ENCODE results near the gene STARD13.

Gene STARD13

DNA sequence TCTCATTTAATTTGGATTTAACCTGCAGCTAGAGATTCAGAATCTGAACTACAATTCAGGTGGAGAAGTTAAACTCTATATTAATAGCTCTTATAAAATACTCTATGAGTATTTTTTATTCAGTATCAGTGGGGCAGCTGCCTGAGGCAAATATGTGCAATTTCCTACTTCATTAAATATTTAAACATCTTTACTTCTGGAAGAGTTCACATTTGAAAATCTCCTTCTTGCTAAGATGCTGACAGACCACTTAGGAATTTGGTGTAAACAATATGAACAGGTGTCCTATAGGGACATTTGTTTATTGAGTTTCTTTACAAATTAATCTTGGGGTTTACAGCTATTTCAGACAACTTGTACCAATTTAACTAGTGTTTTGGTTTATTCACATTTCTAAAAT, 20.4 kb downstream of the STARD13 start:
- Histone ChIP-seq H3K9ac (ENCODE audit: low read length in 5 of 5) (peak overlapping the region in 1 of 5 donors; percentile 33), H3K36me3 (ENCODE audit: control insufficient read depth in 5 of 5, insufficient read depth in 5 of 5, low read length in 5 of 5) (peaks cover 0 to 7% (median 0%) of the 10 kb centered on the region in 5 donors), H3K4me3 (ENCODE audit: low read depth in 1 of 5, low read length in 5 of 5) (no peak overlapping the region), H3K9me3 (ENCODE audit: control insufficient read depth in 5 of 5, low read length in 5 of 5) (no peaks in the 10 kb centered on the region), H3K4me1 (ENCODE audit: control insufficient read depth in 5 of 5, insufficient read depth in 5 of 5, low read length in 5 of 5) (peaks cover 5 to 41% (median 33%) of the 10 kb centered on the region in 5 donors), H3K27me3 (ENCODE audit: control insufficient read depth in 5 of 5, insufficient read depth in 4 of 5, low read length in 5 of 5) (no peaks in the 10 kb centered on the region), H3K27ac (ENCODE audit: low read depth, low read length) (peak overlapping the region; percentile 91)

DNA sequence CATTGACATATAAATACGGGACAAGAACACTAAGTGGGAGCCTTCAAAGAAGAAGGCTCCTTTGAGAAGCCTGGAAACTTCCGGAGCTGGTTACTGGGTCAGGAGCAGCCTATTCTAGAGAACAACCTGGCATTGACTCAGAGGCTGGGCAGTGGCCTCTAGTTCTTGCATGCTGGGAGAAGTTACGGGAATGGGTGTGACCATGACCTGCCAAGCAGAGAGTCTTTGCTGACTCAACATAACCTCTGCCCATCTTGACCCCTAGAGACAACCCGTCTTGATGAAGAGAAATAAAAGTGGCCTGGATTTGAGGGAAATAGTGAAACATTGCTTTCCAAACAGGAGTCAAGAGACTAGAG, 21.0 kb downstream of the STARD13 start:
- H3K27me3 ChIP-seq (ENCODE audit: control insufficient read depth in 5 of 5, insufficient read depth in 4 of 5, low read length in 5 of 5), result no peaks in the 10 kb centered on the region
- peak overlapping the region in 2 of 5 donors; percentile 4 to 33 for H3K9ac ChIP-seq (ENCODE audit: low read length in 5 of 5)
- H3K4me3 ChIP-seq (ENCODE audit: low read depth in 1 of 5, low read length in 5 of 5), result no peak overlapping the region
- peak overlapping the region; percentile 91 for H3K27ac ChIP-seq (ENCODE audit: low read depth, low read length)
- no peaks in the 10 kb centered on the region for H3K9me3 ChIP-seq (ENCODE audit: control insufficient read depth in 5 of 5, low read length in 5 of 5)
- peaks cover 5 to 45% (median 35%) of the 10 kb centered on the region in 5 donors for H3K4me1 ChIP-seq (ENCODE audit: control insufficient read depth in 5 of 5, insufficient read depth in 5 of 5, low read length in 5 of 5)
- H3K36me3 ChIP-seq (ENCODE audit: control insufficient read depth in 5 of 5, insufficient read depth in 5 of 5, low read length in 5 of 5), result peaks cover 0 to 7% (median 0%) of the 10 kb centered on the region in 5 donors

DNA sequence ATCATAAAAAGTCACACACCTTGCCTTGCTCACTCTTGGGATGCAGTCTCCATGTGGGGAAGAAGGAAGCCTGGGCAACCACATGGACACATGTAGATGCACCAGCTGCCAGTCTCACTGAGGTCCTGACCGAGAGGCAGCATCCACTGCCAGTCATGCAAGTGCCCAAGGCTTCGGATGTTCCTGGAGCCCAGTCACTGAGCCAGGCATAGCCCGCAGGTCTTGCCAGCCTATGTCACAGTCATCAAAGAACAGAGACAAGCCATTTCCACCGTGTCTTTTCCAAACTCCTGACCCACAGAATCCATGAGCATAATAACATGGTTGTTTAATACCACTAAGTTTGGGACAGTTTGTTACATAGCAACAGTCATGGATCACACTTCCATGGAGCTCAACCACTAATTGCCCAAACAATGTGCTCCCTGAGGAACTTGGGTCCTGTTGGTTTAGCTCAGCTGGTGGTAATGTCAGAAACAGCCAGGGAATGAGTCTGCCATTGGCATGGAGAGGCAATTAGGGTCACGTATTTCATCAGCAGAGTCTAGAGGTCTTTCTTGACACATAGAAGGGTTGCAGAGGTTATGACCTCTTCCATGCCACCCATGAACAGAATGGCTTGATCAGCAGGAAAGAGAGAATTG, 21.5 kb downstream of the STARD13 start:
- Histone ChIP-seq H3K9ac (ENCODE audit: low read length in 5 of 5) (peak overlapping the region in 2 of 5 donors; percentile 4 to 17), H3K9me3 (ENCODE audit: control insufficient read depth in 5 of 5, low read length in 5 of 5) (no peaks in the 10 kb centered on the region), H3K27me3 (ENCODE audit: control insufficient read depth in 5 of 5, insufficient read depth in 4 of 5, low read length in 5 of 5) (no peaks in the 10 kb centered on the region), H3K36me3 (ENCODE audit: control insufficient read depth in 5 of 5, insufficient read depth in 5 of 5, low read length in 5 of 5) (peaks cover 0 to 7% (median 0%) of the 10 kb centered on the region in 5 donors), H3K4me1 (ENCODE audit: control insufficient read depth in 5 of 5, insufficient read depth in 5 of 5, low read length in 5 of 5) (peaks cover 5 to 46% (median 37%) of the 10 kb centered on the region in 5 donors), H3K27ac (ENCODE audit: low read depth, low read length) (peak overlapping the region; percentile 91), H3K4me3 (ENCODE audit: low read depth in 1 of 5, low read length in 5 of 5) (no peak overlapping the region)

DNA sequence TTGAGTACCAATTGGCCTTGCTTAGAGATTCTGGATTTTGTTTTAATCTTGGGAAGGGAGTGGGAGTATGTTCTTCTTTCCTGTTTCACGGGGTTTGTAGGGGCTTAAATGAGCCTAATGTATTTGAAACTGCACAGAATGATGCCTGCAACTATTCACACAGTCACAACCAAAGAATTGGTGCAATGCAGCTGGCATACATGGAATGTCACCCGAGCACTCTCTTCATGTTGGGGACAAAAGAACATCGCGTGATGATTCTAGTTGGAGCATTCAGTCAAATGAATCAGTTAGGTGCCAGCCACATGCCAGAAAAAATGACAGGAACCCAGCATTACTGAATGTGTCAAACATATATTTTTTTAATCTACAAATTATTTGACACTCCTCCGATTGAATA, 22.1 kb downstream of the STARD13 start:
- peaks cover 0 to 7% (median 0%) of the 10 kb centered on the region in 5 donors for H3K36me3 ChIP-seq (ENCODE audit: control insufficient read depth in 5 of 5, insufficient read depth in 5 of 5, low read length in 5 of 5)
- no peaks in the 10 kb centered on the region for H3K27me3 ChIP-seq (ENCODE audit: control insufficient read depth in 5 of 5, insufficient read depth in 4 of 5, low read length in 5 of 5)
- H3K9me3 ChIP-seq (ENCODE audit: control insufficient read depth in 5 of 5, low read length in 5 of 5), result no peaks in the 10 kb centered on the region
- no peak overlapping the region for H3K4me3 ChIP-seq (ENCODE audit: low read depth in 1 of 5, low read length in 5 of 5)
- H3K9ac ChIP-seq (ENCODE audit: low read length in 5 of 5), result no peak overlapping the region
- H3K27ac ChIP-seq (ENCODE audit: low read depth, low read length), result peak overlapping the region; percentile 91
- peaks cover 5 to 52% (median 43%) of the 10 kb centered on the region in 5 donors for H3K4me1 ChIP-seq (ENCODE audit: control insufficient read depth in 5 of 5, insufficient read depth in 5 of 5, low read length in 5 of 5)

DNA sequence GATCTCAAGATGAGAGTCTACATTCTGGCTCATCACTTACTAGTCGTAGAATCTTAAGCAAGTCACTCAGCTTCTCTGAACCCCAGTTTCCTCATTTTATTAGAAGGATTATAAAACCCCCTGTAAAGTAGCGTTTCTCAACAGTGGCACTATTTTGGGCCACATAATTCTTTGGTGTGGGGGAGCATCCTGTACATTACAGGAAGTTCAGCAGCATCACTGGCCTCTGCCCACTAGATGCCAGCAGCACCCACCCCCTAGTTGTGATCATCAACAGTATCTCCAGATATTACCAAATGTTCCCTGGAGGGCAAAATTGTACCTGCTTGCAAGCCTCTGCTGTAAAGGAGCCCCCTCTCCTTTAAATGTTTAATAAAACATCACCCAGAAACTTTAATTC, 22.6 kb downstream of the STARD13 start:
- H3K9ac ChIP-seq (ENCODE audit: low read length in 5 of 5), result no peak overlapping the region
- H3K36me3 ChIP-seq (ENCODE audit: control insufficient read depth in 5 of 5, insufficient read depth in 5 of 5, low read length in 5 of 5), result peaks cover 0 to 7% (median 0%) of the 10 kb centered on the region in 5 donors
- peaks cover 5 to 57% (median 43%) of the 10 kb centered on the region in 5 donors for H3K4me1 ChIP-seq (ENCODE audit: control insufficient read depth in 5 of 5, insufficient read depth in 5 of 5, low read length in 5 of 5)
- H3K4me3 ChIP-seq (ENCODE audit: low read depth in 1 of 5, low read length in 5 of 5), result no peak overlapping the region
- no peaks in the 10 kb centered on the region for H3K27me3 ChIP-seq (ENCODE audit: control insufficient read depth in 5 of 5, insufficient read depth in 4 of 5, low read length in 5 of 5)
- H3K9me3 ChIP-seq (ENCODE audit: control insufficient read depth in 5 of 5, low read length in 5 of 5), result no peaks in the 10 kb centered on the region
- H3K27ac ChIP-seq (ENCODE audit: low read depth, low read length), result peak overlapping the region; percentile 69

DNA sequence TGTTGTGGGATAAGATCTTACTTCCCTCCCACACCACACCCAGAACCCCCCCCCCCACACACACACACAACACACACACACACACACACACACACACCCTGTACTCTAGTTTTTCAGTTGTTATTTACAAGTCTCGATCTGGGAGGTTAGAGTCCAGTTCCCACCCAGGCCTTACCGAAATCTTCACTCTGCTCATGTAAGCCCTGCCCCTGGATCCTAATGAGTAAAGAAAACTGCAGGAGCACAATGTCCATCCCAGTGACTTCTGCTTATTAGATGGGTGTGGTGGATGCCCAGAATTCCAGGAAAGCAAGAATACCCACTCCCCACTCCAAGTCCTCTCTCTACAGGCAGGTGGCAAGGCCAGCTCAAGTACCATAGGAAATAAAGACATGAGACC, 23.0 kb downstream of the STARD13 start:
- H3K4me3 ChIP-seq (ENCODE audit: low read depth in 1 of 5, low read length in 5 of 5), result no peak overlapping the region

DNA sequence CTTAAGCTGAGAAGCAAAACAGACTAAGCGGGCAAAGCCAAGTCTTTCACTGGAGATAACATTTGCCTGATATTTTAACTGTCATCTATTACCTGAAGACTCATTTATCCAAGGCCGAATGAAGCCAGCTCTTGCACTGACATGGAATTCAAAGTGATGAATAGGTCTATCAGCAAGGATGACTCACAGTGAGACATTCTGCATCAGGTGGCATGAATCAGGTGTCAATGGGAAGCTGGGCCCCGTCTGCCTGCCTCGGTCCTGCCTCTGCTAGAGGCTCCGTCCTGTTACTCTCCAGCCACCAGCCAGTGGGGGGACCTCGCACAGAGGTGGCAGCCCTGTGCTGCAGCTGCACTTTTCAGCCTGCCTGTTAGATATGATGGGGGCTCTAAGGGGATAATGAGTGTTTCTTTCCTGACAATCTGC, 23.5 kb downstream of the STARD13 start:
- Histone ChIP-seq H3K9ac (ENCODE audit: low read length in 5 of 5) (no peak overlapping the region), H3K4me1 (ENCODE audit: control insufficient read depth in 5 of 5, insufficient read depth in 5 of 5, low read length in 5 of 5) (peaks cover 5 to 64% (median 43%) of the 10 kb centered on the region in 5 donors), H3K27ac (ENCODE audit: low read depth, low read length) (peak overlapping the region; percentile 69), H3K27me3 (ENCODE audit: control insufficient read depth in 5 of 5, insufficient read depth in 4 of 5, low read length in 5 of 5) (no peaks in the 10 kb centered on the region), H3K9me3 (ENCODE audit: control insufficient read depth in 5 of 5, low read length in 5 of 5) (no peaks in the 10 kb centered on the region), H3K36me3 (ENCODE audit: control insufficient read depth in 5 of 5, insufficient read depth in 5 of 5, low read length in 5 of 5) (no peaks in the 10 kb centered on the region), H3K4me3 (ENCODE audit: low read depth in 1 of 5, low read length in 5 of 5) (no peak overlapping the region)

More for the DNA sequence above, 23.0 kb downstream of the STARD13 start:
- no peaks in the 10 kb centered on the region for H3K27me3 ChIP-seq (ENCODE audit: control insufficient read depth in 5 of 5, insufficient read depth in 4 of 5, low read length in 5 of 5)
- peaks cover 5 to 61% (median 43%) of the 10 kb centered on the region in 5 donors for H3K4me1 ChIP-seq (ENCODE audit: control insufficient read depth in 5 of 5, insufficient read depth in 5 of 5, low read length in 5 of 5)
- no peaks in the 10 kb centered on the region for H3K9me3 ChIP-seq (ENCODE audit: control insufficient read depth in 5 of 5, low read length in 5 of 5)
- H3K36me3 ChIP-seq (ENCODE audit: control insufficient read depth in 5 of 5, insufficient read depth in 5 of 5, low read length in 5 of 5), result peaks cover 0 to 5% (median 0%) of the 10 kb centered on the region in 5 donors
- H3K27ac ChIP-seq (ENCODE audit: low read depth, low read length), result peak overlapping the region; percentile 69
- H3K9ac ChIP-seq (ENCODE audit: low read length in 5 of 5), result no peak overlapping the region

DNA sequence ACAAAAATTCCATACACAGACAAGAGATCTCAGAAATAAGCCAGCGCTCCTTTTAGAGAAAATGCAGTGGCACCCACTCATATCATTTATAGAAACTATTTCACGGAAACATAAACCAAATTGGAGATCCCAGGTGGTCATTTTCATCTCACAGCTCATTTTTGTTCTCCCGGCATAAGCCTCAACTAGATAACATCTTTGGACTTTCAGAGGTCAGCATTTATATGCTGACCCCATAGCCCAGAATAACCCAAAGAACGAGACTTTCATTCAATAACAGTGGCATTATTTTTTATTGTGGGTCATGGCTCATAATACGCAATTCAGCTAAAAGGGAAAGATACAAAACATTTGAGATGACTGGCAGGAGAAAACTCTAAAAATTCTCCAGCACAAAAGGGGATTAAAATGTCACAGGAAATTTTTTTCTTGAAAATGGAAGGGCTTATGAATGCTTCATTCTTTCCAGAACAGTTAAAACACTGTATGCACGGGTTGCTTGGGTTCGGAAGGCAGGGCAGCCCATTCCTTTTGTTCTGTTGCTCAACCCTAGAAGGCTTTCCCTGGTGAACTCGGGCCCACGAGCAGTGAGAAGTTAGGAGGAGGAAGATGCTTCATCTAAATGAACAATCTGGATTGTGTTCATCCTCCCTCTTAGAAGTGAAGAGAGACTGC, 24.0 kb downstream of the STARD13 start:
- peak overlapping the region; percentile 69 for H3K27ac ChIP-seq (ENCODE audit: low read depth, low read length)
- no peaks in the 10 kb centered on the region for H3K36me3 ChIP-seq (ENCODE audit: control insufficient read depth in 5 of 5, insufficient read depth in 5 of 5, low read length in 5 of 5)

DNA sequence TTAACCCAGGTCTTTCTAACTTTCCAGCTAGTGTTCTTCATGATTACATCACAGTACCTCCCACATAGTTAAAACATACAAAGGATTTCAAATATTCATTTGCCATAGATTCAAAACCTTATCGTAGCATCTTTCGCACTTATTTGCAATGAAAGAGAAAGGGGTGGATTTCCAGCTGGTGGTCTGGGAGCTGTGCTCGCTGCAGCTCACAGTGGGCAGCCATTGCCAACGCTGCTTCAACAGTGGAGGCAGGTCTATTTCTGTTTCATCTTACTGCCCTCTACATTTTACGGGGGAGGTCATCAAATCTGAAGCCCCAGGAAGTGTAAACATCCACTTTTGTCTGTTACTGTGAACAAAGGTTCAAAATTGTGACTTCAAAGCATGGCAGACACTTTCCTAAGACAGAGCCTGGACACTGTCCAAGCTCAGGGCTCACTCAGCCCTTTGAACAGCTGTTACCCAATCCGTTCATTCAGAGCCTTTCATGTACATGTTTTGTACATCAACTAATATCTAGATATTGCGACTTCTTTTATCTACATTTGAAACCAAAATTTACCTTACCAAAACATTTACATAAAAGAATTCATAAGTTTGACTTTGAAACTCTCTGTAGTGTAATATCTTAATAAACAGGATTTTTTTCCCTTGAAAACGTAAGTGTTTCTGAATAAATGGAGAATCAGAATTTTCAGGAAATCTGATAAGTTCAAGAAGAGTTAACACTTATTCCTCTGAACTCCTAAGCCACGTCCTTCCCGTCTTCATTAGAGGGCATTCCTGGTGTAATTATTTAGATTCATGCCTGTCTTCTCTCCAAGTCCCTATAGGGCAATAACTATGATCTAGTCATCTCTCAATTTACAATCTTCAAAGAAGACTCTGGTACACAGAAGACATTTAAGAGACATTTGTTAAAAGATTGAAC, 25.1 kb downstream of the STARD13 start:
- no peaks in the 10 kb centered on the region for H3K36me3 ChIP-seq (ENCODE audit: control insufficient read depth in 5 of 5, insufficient read depth in 5 of 5, low read length in 5 of 5)
- H3K27ac ChIP-seq (ENCODE audit: low read depth, low read length), result peak overlapping the region; percentile 69
- H3K9ac ChIP-seq (ENCODE audit: low read length in 5 of 5), result no peak overlapping the region
- no peaks in the 10 kb centered on the region for H3K9me3 ChIP-seq (ENCODE audit: control insufficient read depth in 5 of 5, low read length in 5 of 5)
- no peaks in the 10 kb centered on the region for H3K27me3 ChIP-seq (ENCODE audit: control insufficient read depth in 5 of 5, insufficient read depth in 4 of 5, low read length in 5 of 5)
- peaks cover 5 to 61% (median 43%) of the 10 kb centered on the region in 5 donors for H3K4me1 ChIP-seq (ENCODE audit: control insufficient read depth in 5 of 5, insufficient read depth in 5 of 5, low read length in 5 of 5)
- no peak overlapping the region for H3K4me3 ChIP-seq (ENCODE audit: low read depth in 1 of 5, low read length in 5 of 5)

More for the DNA sequence above, 24.0 kb downstream of the STARD13 start:
- H3K4me1 ChIP-seq (ENCODE audit: control insufficient read depth in 5 of 5, insufficient read depth in 5 of 5, low read length in 5 of 5), result peaks cover 5 to 63% (median 43%) of the 10 kb centered on the region in 5 donors
- H3K4me3 ChIP-seq (ENCODE audit: low read depth in 1 of 5, low read length in 5 of 5), result no peak overlapping the region
- H3K27me3 ChIP-seq (ENCODE audit: control insufficient read depth in 5 of 5, insufficient read depth in 4 of 5, low read length in 5 of 5), result no peaks in the 10 kb centered on the region
- H3K9ac ChIP-seq (ENCODE audit: low read length in 5 of 5), result no peak overlapping the region
- no peaks in the 10 kb centered on the region for H3K9me3 ChIP-seq (ENCODE audit: control insufficient read depth in 5 of 5, low read length in 5 of 5)

Data from subcutaneous abdominal adipose tissue (tissue), 5 donors.